AG09309 (cell line): ENCODE data around the gene CCDC3.

ENCODE experiments used
- DNase-seq: peaks from one replicate; pipeline ENCODE4 v3.0.0-alpha.2; 2010; ENCODE audit warnings: low read depth
- H3K4me3 ChIP-seq: 2 replicates; pipeline ENCODE4 v1.5.1; 2011; ENCODE audit warnings: mild to moderate bottlenecking, low read depth, low read length, moderate library complexity; ENCODE audit not compliant: control insufficient read depth
- CTCF ChIP-seq: IDR thresholded peaks from 2 replicates; pipeline ENCODE4 v1.5.1; 2011; ENCODE audit warnings: mild to moderate bottlenecking, low read depth, low read length, inconsistent platforms; ENCODE audit not compliant: insufficient read depth, control insufficient read depth; ENCODE audit errors: missing control alignments

Gene CCDC3

GRCh38 chr10:13019280-13019679, 17.8 kb upstream of the CCDC3 start:
- no peak for TF ChIP-seq CTCF
- DNase-seq, result no peak
- no peak overlapping the region for H3K4me3 ChIP-seq

DNA sequence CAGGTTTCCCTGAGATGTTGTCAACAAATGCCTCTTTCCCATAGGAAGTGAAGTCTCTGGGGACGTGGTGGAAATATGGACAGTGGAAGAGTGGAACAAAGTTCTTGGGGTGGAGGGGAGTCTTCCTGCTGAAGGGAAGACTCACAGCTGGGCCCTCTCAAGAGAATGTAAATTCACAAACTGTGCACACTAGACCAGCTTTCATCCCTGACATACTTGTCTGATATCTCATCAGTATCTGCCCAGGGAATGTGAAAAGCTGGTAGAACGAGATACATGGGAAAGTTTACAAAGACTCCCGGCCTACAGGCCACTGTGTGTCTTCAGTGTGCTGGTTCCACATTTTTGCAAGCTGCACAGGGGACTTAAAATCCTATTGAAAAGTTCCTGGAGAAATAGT, 16.7 kb upstream of the CCDC3 start:
- DNase-seq, result no peak
- H3K4me3 ChIP-seq, result no peak overlapping the region
- no peak for TF ChIP-seq CTCF

GRCh38 chr10:13016886-13017285, 15.4 kb upstream of the CCDC3 start:
- no peak overlapping the region for H3K4me3 ChIP-seq

DNA sequence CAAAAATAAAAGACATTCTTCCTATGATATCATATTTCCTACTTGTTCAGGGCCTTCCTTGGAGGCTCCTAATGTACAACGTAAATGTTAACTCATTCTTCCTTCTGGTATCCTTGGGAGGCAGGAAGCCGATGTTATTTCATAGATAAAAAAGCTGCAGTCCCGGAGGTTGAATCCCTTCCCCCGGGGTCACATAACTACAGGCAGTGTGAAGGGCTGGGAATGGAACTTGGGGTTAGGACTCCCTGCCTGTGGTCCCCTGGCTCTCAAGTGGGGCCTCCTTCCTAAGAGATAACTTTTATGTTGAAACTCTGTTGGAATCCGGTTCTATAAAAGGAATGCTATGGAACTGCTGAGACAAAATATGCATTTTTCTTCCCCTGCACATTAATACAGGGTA, 14.9 kb upstream of the CCDC3 start:
- no peak for TF ChIP-seq CTCF
- H3K4me3 ChIP-seq, result no peak overlapping the region
- no peak for DNase-seq

More at GRCh38 chr10:13016886-13017285, 15.4 kb upstream of the CCDC3 start:
- no peak for DNase-seq
- TF ChIP-seq CTCF, result no peak

DNA sequence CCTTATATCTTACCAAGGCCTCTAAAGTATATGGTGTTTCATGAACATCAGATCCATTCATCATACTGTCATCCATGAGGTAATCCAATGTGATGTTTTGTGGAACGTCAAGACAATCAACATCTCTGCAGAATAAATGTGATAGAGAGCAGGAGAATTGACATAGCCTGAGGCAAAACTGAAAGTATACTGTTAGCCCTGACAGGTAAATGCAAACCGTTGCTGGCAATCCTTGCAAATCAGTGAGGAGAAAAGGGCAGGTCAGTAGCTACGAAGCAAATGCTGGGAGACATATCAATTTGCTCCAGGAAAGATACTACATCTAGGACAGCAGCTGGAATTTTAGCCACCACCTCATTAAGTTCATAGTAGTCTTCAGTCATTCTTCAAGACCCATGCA, 4.5 kb upstream of the CCDC3 start:
- no peak for TF ChIP-seq CTCF
- no peak for DNase-seq
- H3K4me3 ChIP-seq, result no peak overlapping the region

GRCh38 chr10:13003759-13004158, 2.2 kb upstream of the CCDC3 start:
- no peak for TF ChIP-seq CTCF

DNA sequence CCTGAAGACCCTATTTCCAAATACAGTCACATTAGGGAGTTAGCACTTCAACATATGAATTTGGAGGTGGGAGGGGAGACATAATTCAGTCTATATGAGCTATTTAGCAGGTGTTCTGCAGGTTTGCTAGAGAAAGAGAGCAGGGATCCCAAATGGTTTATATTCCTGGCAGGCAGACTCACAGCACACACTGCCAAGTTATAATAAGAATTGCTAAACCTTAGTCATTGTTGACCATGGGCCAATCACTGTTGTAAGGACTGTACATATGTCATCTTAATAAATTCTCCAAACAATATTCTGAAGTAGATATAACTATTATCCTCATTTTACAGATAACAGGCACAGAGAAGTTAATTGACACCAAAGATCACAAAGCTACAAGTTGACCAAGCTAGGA, 1.5 kb upstream of the CCDC3 start:
- no peak overlapping the region for H3K4me3 ChIP-seq
- no peak for DNase-seq
- no peak for TF ChIP-seq CTCF

More at GRCh38 chr10:13003759-13004158, 2.2 kb upstream of the CCDC3 start:
- H3K4me3 ChIP-seq, result no peak overlapping the region
- no peak for DNase-seq
